Jurkat, Clone E6-1 (cell line): ENCODE measurements around the gene ATP1A2.

Source experiments
- DNase-seq: peaks from one replicate; pipeline ENCODE4 v3.0.0-alpha.2; 2011; ENCODE audit warnings: low read depth, low spot score
- H3K4me3 ChIP-seq: 2 replicates; pipeline ENCODE4 v1.5.1; 2011; ENCODE audit warnings: mild to moderate bottlenecking, low read length, control low read depth, moderate library complexity

ATP1A2 gene

GRCh38 chr1:160188341-160188740 is 72.8 kb downstream of the ATP1A2 start:
- DNase-seq = no peak
- no peak overlapping the region for H3K4me3 ChIP-seq

GRCh38 chr1:160189649-160190625 is 74.4 kb downstream of the ATP1A2 start, which contains the start of gene CASQ1:
TSS of gene CASQ1 (plus strand) at chr1:160190575. CDS start at chr1:160190752, 177 bp downstream.
- no peak within 1 kb of the TSS for H3K4me3 ChIP-seq
- no peak for DNase-seq

GRCh38 chr1:160191756-160192155 is 76.2 kb downstream of the ATP1A2 start:
- no peak overlapping the region for H3K4me3 ChIP-seq
- DNase-seq = no peak

- DNase-seq = no peak
Observed at GRCh38 chr1:160192234-160192633, 76.7 kb downstream of the ATP1A2 start.

More at GRCh38 chr1:160192234-160192633, 76.7 kb downstream of the ATP1A2 start:
- no peak overlapping the region for H3K4me3 ChIP-seq
